Esophagus muscularis mucosa (tissue), 4 donors: ENCODE measurements around the gene SLC18B1. TPM values are rescaled to one million over a fixed set of nuclear protein-coding genes. Genes with fewer than 3 reads are reported as not detected.

ENCODE experiments used
- DNase-seq: peaks from one replicate; pipeline ENCODE4 v3.0.0-alpha.2; 2017; ENCODE audit errors: extremely low spot score
- H3K27ac ChIP-seq, 4 donors: fragments of 200-600 bp; sonication (generic); replicated peaks in 1 of 4; 1 replicate in 3 of 4; 2 replicates in 1 of 4; pipeline ENCODE4 v1.5.1; 2016 to 2019; ENCODE audit warnings: mild to moderate bottlenecking in 1 of 4
- H3K27me3 ChIP-seq, 4 donors: fragments of 200-600 bp; sonication (generic); one replicate each; pipeline versions ENCODE4 v1.5.1 to v1.6.0; 2016 to 2019
- H3K36me3 ChIP-seq, 4 donors: fragments of 200-600 bp; sonication (generic); one replicate each; pipeline ENCODE4 v1.5.1; 2016 to 2019
- H3K4me1 ChIP-seq, 4 donors: fragments of 200-600 bp; sonication (generic); one replicate each; pipeline ENCODE4 v1.5.1; 2016 to 2019
- H3K4me3 ChIP-seq, 4 donors: fragments of 200-600 bp; sonication (generic); 1 replicate in 2 of 4; 2 replicates in 2 of 4; pipeline ENCODE4 v1.5.1; 2016 to 2019; ENCODE audit warnings: mild to moderate bottlenecking in 4 of 4, moderate library complexity in 1 of 4
- H3K9me3 ChIP-seq, 4 donors: fragments of 200-600 bp; sonication (generic); 1 replicate in 3 of 4; 2 replicates in 1 of 4; pipeline ENCODE4 v1.5.1; 2016 to 2019
- CTCF ChIP-seq, 3 experiments: fragments of 200-600 bp in 2 of 3; fragments of 450-650 bp in 1 of 3; sonication (generic) in 2 of 3; IDR thresholded peaks; one replicate each; pipeline ENCODE4 v1.5.1; 2017 to 2019; ENCODE audit warnings: antibody characterized with exemption in 3 of 3, mild to moderate bottlenecking in 2 of 3, moderate library complexity in 1 of 3
- EP300 ChIP-seq: sonication (generic); formaldehyde crosslinking; IDR thresholded peaks from one replicate; pipeline ENCODE4 v1.6.1; 2017; ENCODE audit warnings: antibody characterized with exemption
- POLR2A ChIP-seq: fragments of 450-650 bp; IDR thresholded peaks from one replicate; pipeline ENCODE4 v1.6.1; 2017; ENCODE audit warnings: antibody characterized with exemption, moderate library complexity, mild to moderate bottlenecking, low read depth
- POLR2AphosphoS5 ChIP-seq, 2 donors: sonication (generic); formaldehyde crosslinking; IDR thresholded peaks; one replicate each; pipeline ENCODE4 v1.6.1; 2017; ENCODE audit warnings: antibody characterized with exemption in 2 of 2
- WGBS: methylation state at CpG from one replicate; pipeline ENCODE4 v1.1.5; 2018; 5-methylcytosine and 5-hydroxymethylcytosine counted together
- intact Hi-C: fragments of 100-400 bp; cut with DNase I; formaldehyde crosslinking; loops from one replicate; pipeline ENCODE4 v1.15.1; 2023
- total RNA-seq, 4 donors: library from RNA; depleted of rRNA; stranded (reverse); fragments of >200 nt; gene quantifications; one replicate each; pipeline versions ENCODE4 v1.1.0 to v1.2.1, GENCODE V29; 2016

The SLC18B1 gene
- total RNA-seq, 4 donors from 2014 or later, result 4.8 to 6.2 (median 5.7) TPM

- Histone ChIP-seq H3K4me1 (peaks cover 0 to 5% (median 0%) of the 10 kb centered on the region in 4 donors), H3K27ac (no peak overlapping the region), H3K36me3 (peaks cover 0 to 57% (median 8%) of the 10 kb centered on the region in 4 donors), H3K4me3 (no peak overlapping the region), H3K9me3 (no peaks in the 10 kb centered on the region), H3K27me3 (no peaks in the 10 kb centered on the region)
- TF ChIP-seq POLR2AphosphoS5 (IDR thresholded peaks at IDR 0.05), result no peak
- no peak for TF ChIP-seq EP300
- no peak for TF ChIP-seq POLR2A
- no peak for TF ChIP-seq CTCF (IDR thresholded peaks at IDR 0.05)
- intact Hi-C loops, result loop anchor here (10.0 kb wide), 1 partner anchor 256 kb away; the partner anchor contains the start of gene TAAR9
- DNase-seq, result no peak
Observed at GRCh38 chr6:132790450-132790849, 8.0 kb downstream of the SLC18B1 start.

GRCh38 chr6:132789396-132789776, 9.1 kb downstream of the SLC18B1 start:
- intact Hi-C loops, result no loop called here
- no peaks in the 10 kb centered on the region for H3K27me3 ChIP-seq
- H3K9me3 ChIP-seq, result no peaks in the 10 kb centered on the region
- DNase-seq, result no peak
- H3K4me3 ChIP-seq, result no peak overlapping the region
- 94% methylated on average over 4 of the region's 4 CpGs for WGBS
- H3K36me3 ChIP-seq, result peaks cover 0 to 67% (median 8%) of the 10 kb centered on the region in 4 donors
- H3K27ac ChIP-seq, result no peak overlapping the region
- H3K4me1 ChIP-seq, result peaks cover 0 to 5% (median 0%) of the 10 kb centered on the region in 4 donors
- TF ChIP-seq POLR2AphosphoS5 (IDR thresholded peaks at IDR 0.05) (no peak), EP300 (no peak), POLR2A (no peak), CTCF (IDR thresholded peaks at IDR 0.05) (no peak)

GRCh38 chr6:132788658-132789395, 9.6 kb downstream of the SLC18B1 start:
- H3K36me3 ChIP-seq, result peaks cover 0 to 67% (median 8%) of the 10 kb centered on the region in 4 donors
- H3K4me1 ChIP-seq, result peaks cover 0 to 5% (median 0%) of the 10 kb centered on the region in 4 donors
- TF ChIP-seq POLR2AphosphoS5 (IDR thresholded peaks at IDR 0.05) (no peak), EP300 (no peak), POLR2A (no peak), CTCF (IDR thresholded peaks at IDR 0.05) (no peak)
- no peaks in the 10 kb centered on the region for H3K9me3 ChIP-seq
- intact Hi-C loops, result no loop called here
- H3K27me3 ChIP-seq, result no peaks in the 10 kb centered on the region
- DNase-seq, result no peak
- no peak overlapping the region for H3K27ac ChIP-seq
- H3K4me3 ChIP-seq, result no peak overlapping the region
- WGBS, result 86% methylated on average over 6 of the region's 6 CpGs

GRCh38 chr6:132785936-132786335, 12.5 kb downstream of the SLC18B1 start:
- H3K36me3 ChIP-seq, result peaks cover 0 to 82% (median 13%) of the 10 kb centered on the region in 4 donors
- TF ChIP-seq EP300 (no peak), POLR2A (no peak), CTCF (IDR thresholded peaks at IDR 0.05) (no peak), POLR2AphosphoS5 (IDR thresholded peaks at IDR 0.05) (no peak)
- intact Hi-C loops, result no loop called here
- WGBS, result 95% methylated on average over 7 of the region's 7 CpGs
- no peak for DNase-seq
- no peaks in the 10 kb centered on the region for H3K27me3 ChIP-seq
- no peak overlapping the region for H3K27ac ChIP-seq
- no peaks in the 10 kb centered on the region for H3K9me3 ChIP-seq
- H3K4me1 ChIP-seq, result peaks cover 0 to 5% (median 0%) of the 10 kb centered on the region in 4 donors
- H3K4me3 ChIP-seq, result no peak overlapping the region
